ENCODE results near the gene KRT6C.

KRT6C gene

GRCh38 chr12:52426034-52426433, 47.6 kb downstream of the KRT6C start:
- Mint-ChIP-seq H3K4me1 (no peaks in the 10 kb centered on the region), H3K27me3 (peaks cover 18% of the 10 kb centered on the region), H3K4me3 (no peak overlapping the region), H3K36me3 (no peaks in the 10 kb centered on the region), H3K9me3 (no peaks in the 10 kb centered on the region), H3K27ac (no peak overlapping the region)
- DNase-seq (ENCODE audit: low spot score in 2 of 2): no peak
- ATAC-seq (ENCODE audit: low read depth): no peak

GRCh38 chr12:52425466-52425865, 48.1 kb downstream of the KRT6C start:
- H3K4me1 Mint-ChIP-seq: no peaks in the 10 kb centered on the region
- H3K36me3 Mint-ChIP-seq: no peaks in the 10 kb centered on the region
- ATAC-seq (ENCODE audit: low read depth): no peak
- H3K4me3 Mint-ChIP-seq: no peak overlapping the region
- peaks cover 18% of the 10 kb centered on the region for H3K27me3 Mint-ChIP-seq
- H3K9me3 Mint-ChIP-seq: no peaks in the 10 kb centered on the region
- no peak overlapping the region for H3K27ac Mint-ChIP-seq
- DNase-seq (ENCODE audit: low spot score in 2 of 2): no peak

- no peak for DNase-seq (ENCODE audit: low spot score in 2 of 2)
- H3K36me3 Mint-ChIP-seq: no peaks in the 10 kb centered on the region
- no peak overlapping the region for H3K4me3 Mint-ChIP-seq
- H3K9me3 Mint-ChIP-seq: no peaks in the 10 kb centered on the region
- peaks cover 21% of the 10 kb centered on the region for H3K27me3 Mint-ChIP-seq
- H3K4me1 Mint-ChIP-seq: peaks cover 4% of the 10 kb centered on the region
- ATAC-seq (ENCODE audit: low read depth): no peak
- H3K27ac Mint-ChIP-seq: no peak overlapping the region
Observed at GRCh38 chr12:52423661-52424500, 49.7 kb downstream of the KRT6C start.

GRCh38 chr12:52423035-52423434, 50.6 kb downstream of the KRT6C start:
- DNase-seq (ENCODE audit: low spot score in 2 of 2) (no peak), ATAC-seq (ENCODE audit: low read depth) (no peak)
- peaks cover 18% of the 10 kb centered on the region for H3K27me3 Mint-ChIP-seq
- H3K27ac Mint-ChIP-seq: no peak overlapping the region
- H3K4me3 Mint-ChIP-seq: no peak overlapping the region
- H3K36me3 Mint-ChIP-seq: no peaks in the 10 kb centered on the region
- H3K4me1 Mint-ChIP-seq: peaks cover 4% of the 10 kb centered on the region
- no peaks in the 10 kb centered on the region for H3K9me3 Mint-ChIP-seq

- Mint-ChIP-seq H3K4me1 (peaks cover 4% of the 10 kb centered on the region), H3K4me3 (no peak overlapping the region), H3K27me3 (peaks cover 23% of the 10 kb centered on the region), H3K9me3 (no peaks in the 10 kb centered on the region), H3K27ac (no peak overlapping the region), H3K36me3 (no peaks in the 10 kb centered on the region)
- DNase-seq (ENCODE audit: low spot score in 2 of 2) (no peak), ATAC-seq (ENCODE audit: low read depth) (no peak)
Observed at GRCh38 chr12:52419656-52420055, 53.9 kb downstream of the KRT6C start.

GRCh38 chr12:52418576-52419110, 55.0 kb downstream of the KRT6C start:
- ATAC-seq (ENCODE audit: low read depth) (no peak), DNase-seq (ENCODE audit: low spot score in 2 of 2) (no peak)
- Mint-ChIP-seq H3K27me3 (peaks cover 18% of the 10 kb centered on the region), H3K27ac (no peak overlapping the region), H3K4me1 (peaks cover 4% of the 10 kb centered on the region), H3K36me3 (no peaks in the 10 kb centered on the region), H3K4me3 (no peak overlapping the region), H3K9me3 (no peaks in the 10 kb centered on the region)

Data from memory B cell (primary cell).